Measurements from ENCODE around the gene PTPRM. TPM values are rescaled to one million over a fixed set of nuclear protein-coding genes. Genes with fewer than 3 reads are reported as not detected.

Gene PTPRM
- total and polyA plus RNA-seq, 9 donors, result 45.6 to 82.0 (median 56.9) TPM

DNA sequence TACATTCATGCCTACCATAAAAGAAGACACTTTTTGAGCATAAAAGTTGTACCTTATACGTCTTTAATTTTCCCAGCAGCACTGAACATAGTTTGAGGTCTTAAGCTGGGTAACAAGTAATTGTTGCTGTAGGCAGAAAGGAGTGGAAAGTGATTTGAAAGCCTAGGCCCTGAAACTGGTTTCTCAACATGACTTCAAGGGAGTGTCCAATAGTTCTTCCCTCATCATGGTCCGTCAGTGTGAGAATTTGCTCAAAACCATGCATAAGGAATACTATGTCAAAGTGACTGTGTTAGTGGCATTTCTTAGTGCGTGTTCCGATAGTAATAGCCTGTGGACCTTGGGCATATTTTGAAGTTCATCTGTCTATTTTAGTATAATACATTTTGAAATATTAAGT is 463.1 kb downstream of the PTPRM start:
- Histone ChIP-seq H3K36me3 (no peaks in the 10 kb centered on the region), H3K27me3 (no peaks in the 10 kb centered on the region), H3K4me1 (ENCODE audit: insufficient read depth) (no peaks in the 10 kb centered on the region), H3K9me3 (no peaks in the 10 kb centered on the region), H3K4me3 (no peak overlapping the region), H3K27ac (no peak overlapping the region)
- intact Hi-C loops (cut with DNase I), result no loop called here
- WGBS, 3 donors, result 93 to 99% (median 96%) methylated on average over 4 of the region's 4 CpGs
- DNase-seq, result no peak
- TF ChIP-seq, protein P1, sequence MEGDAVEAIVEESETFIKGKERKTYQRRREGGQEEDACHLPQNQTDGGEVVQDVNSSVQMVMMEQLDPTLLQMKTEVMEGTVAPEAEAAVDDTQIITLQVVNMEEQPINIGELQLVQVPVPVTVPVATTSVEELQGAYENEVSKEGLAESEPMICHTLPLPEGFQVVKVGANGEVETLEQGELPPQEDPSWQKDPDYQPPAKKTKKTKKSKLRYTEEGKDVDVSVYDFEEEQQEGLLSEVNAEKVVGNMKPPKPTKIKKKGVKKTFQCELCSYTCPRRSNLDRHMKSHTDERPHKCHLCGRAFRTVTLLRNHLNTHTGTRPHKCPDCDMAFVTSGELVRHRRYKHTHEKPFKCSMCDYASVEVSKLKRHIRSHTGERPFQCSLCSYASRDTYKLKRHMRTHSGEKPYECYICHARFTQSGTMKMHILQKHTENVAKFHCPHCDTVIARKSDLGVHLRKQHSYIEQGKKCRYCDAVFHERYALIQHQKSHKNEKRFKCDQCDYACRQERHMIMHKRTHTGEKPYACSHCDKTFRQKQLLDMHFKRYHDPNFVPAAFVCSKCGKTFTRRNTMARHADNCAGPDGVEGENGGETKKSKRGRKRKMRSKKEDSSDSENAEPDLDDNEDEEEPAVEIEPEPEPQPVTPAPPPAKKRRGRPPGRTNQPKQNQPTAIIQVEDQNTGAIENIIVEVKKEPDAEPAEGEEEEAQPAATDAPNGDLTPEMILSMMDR (IDR thresholded peaks at IDR 0.05), result no peak
- TF ChIP-seq POLR2A (IDR thresholded peaks at IDR 0.05) (no peak), EP300 (IDR thresholded peaks at IDR 0.05) (no peak)

DNA sequence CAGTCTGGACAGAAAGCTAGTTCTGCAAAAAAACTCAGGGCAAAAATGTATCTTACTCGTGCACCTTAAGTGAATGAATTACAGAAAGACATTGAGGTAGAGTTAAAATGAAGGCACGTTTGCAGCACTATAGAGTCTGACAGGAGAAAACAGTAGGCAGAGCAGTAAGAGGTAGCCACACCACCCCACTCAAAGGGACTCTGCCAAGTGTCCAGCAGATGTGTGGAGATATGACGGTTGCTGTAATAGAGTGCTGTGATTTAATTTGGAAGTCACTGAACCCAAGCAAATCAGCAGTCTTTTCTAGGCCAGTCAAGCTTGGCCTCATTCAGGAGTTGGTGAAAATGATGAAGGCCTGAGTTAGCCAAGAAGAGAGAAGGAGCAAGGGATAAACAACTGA is 464.4 kb downstream of the PTPRM start:
- Histone ChIP-seq H3K36me3 (no peaks in the 10 kb centered on the region), H3K9me3 (no peaks in the 10 kb centered on the region), H3K4me1 (ENCODE audit: insufficient read depth) (no peaks in the 10 kb centered on the region), H3K27ac (no peak overlapping the region), H3K4me3 (no peak overlapping the region), H3K27me3 (no peaks in the 10 kb centered on the region)
- 85 to 92% (median 91%) methylated on average over 3 of the region's 3 CpGs for WGBS, 3 donors
- TF ChIP-seq POLR2A (IDR thresholded peaks at IDR 0.05) (no peak), EP300 (IDR thresholded peaks at IDR 0.05) (no peak)
- TF ChIP-seq, protein P1 (IDR thresholded peaks at IDR 0.05), result no peak
- DNase-seq, result no peak
- intact Hi-C loops (cut with DNase I), result no loop called here

DNA sequence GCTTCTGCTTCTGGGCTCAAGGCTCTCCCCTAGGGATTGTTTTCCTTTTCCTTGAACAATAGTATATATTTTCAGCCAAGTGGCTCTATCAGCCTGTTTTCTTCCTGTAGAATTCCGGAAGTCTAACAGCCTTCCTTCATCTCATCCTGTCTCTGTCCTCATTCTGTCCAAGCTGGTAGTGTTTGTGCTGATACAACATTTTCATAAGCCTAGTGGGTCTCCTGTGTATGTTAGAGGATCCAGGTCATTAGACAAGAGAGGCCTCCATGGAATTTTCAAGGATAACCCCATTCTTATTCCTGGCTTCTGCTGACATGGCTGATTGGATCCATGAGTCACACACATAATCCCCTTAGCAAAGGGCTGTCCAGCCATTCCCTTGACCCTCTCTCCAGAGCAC is 467.6 kb downstream of the PTPRM start:
- TF ChIP-seq, protein P1 (IDR thresholded peaks at IDR 0.05), result no peak
- TF ChIP-seq POLR2A (IDR thresholded peaks at IDR 0.05) (no peak), EP300 (IDR thresholded peaks at IDR 0.05) (no peak)
- intact Hi-C loops (cut with DNase I), result no loop called here
- WGBS, 3 donors, result 87 to 88% (median 87%) methylated on average over 1 of the region's 1 CpG
- no peak overlapping the region for H3K27ac ChIP-seq
- H3K27me3 ChIP-seq, result no peaks in the 10 kb centered on the region
- DNase-seq, result no peak
- H3K36me3 ChIP-seq, result no peaks in the 10 kb centered on the region
- H3K4me3 ChIP-seq, result no peak overlapping the region
- H3K4me1 ChIP-seq (ENCODE audit: insufficient read depth), result peaks cover 3% of the 10 kb centered on the region
- no peaks in the 10 kb centered on the region for H3K9me3 ChIP-seq

DNA sequence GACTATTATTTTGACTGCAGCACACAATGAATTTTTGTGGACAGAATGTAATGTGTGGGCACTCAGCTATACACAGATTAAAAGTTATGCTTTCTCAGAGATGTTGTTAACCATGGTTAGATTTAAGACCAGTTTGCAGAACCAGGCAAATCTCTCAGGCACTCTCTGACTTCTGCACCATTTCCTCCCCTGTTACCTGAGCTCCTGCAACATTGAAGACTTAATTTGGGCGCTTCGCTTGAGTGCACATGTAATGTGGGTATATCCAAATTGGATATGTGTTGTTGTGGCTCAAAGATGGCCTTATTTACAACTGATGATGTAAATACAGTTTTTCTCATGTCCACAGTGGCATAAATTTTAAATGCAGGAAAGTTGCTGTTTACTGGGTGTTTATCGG is 469.4 kb downstream of the PTPRM start:
- Histone ChIP-seq H3K27ac (no peak overlapping the region), H3K36me3 (no peaks in the 10 kb centered on the region), H3K4me3 (no peak overlapping the region), H3K9me3 (no peaks in the 10 kb centered on the region), H3K27me3 (no peaks in the 10 kb centered on the region), H3K4me1 (ENCODE audit: insufficient read depth) (peaks cover 3% of the 10 kb centered on the region)
- no peak for DNase-seq
- intact Hi-C loops (cut with DNase I), result no loop called here
- TF ChIP-seq, protein P1 (IDR thresholded peaks at IDR 0.05), result no peak
- TF ChIP-seq EP300 (IDR thresholded peaks at IDR 0.05) (no peak), POLR2A (IDR thresholded peaks at IDR 0.05) (no peak)
- WGBS, 3 donors, result 71 to 81% (median 79%) methylated on average over 3 of the region's 3 CpGs

DNA sequence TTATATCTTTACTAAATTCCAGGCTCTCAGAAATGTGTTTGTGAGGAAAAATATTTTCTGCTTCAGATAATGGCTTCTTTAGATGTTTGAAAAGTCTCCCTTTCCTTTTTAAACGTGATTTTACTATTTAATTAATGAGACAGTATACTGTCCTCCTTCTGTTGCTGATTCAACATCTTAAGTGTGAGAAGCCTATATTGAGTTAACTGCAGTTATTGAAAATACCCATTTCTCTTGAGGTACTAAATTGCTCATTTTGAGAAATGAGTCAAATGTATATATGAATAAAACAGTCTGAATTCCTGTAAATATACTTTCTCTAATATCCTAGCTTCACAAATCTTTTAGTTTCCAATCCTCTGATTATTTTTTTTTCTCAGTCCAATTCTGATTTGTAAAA is 470.2 kb downstream of the PTPRM start:
- 5 to 8% (median 6%) methylated on average over 1 of the region's 1 CpG for WGBS, 3 donors
- intact Hi-C loops (cut with DNase I), result no loop called here
- H3K4me1 ChIP-seq (ENCODE audit: insufficient read depth), result peaks cover 3% of the 10 kb centered on the region

More for the DNA sequence above, 470.2 kb downstream of the PTPRM start:
- H3K27ac ChIP-seq, result no peak overlapping the region
- TF ChIP-seq, protein P1 (IDR thresholded peaks at IDR 0.05), result no peak
- no peak for TF ChIP-seq EP300 (IDR thresholded peaks at IDR 0.05)
- no peak for TF ChIP-seq POLR2A (IDR thresholded peaks at IDR 0.05)
- H3K4me3 ChIP-seq, result no peak overlapping the region
- H3K27me3 ChIP-seq, result no peaks in the 10 kb centered on the region
- no peak for DNase-seq
- H3K36me3 ChIP-seq, result no peaks in the 10 kb centered on the region
- no peaks in the 10 kb centered on the region for H3K9me3 ChIP-seq

Measured in ovary (tissue), 9 donors.